Stimulated activated CD4-positive, alpha-beta T cell treated with anti-CD3 and anti-CD28 coated beads, TNF-alpha, amount 100 ng/mL, for 24 hours (primary cell): ENCODE measurements around the gene OPCML.

Source experiments
- DNase-seq, 3 experiments: peaks; one replicate each; pipeline ENCODE4 v3.0.0-alpha.2; 2020; ENCODE audit warnings: low read depth in 3 of 3

Gene OPCML

GRCh38 chr11:133175103-133175502 is 357.2 kb downstream of the OPCML start:
- no peak for DNase-seq

GRCh38 chr11:133173810-133174412 is 358.4 kb downstream of the OPCML start:
- DNase-seq: no peak

DNA sequence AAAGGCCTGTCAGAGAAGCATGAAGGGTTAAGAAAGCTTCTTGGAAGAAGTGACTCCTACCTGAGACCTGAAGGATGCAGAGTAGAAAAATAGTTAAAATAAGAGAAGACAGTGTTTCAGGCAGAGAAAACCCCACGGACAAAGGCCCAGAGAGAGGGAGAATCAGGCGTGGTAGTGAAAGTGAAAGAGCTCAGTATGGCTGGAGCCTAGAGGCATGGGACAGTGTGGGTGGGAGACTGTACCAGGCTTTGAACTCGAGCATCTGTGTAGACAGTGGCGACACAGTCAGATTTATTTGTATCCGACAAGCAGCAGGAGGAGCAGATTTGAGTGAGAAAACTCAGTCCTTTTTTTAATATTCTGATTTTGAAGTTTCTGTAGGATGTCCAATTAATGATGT is 360.0 kb downstream of the OPCML start:
- no peak for DNase-seq

GRCh38 chr11:133171374-133171773 is 360.9 kb downstream of the OPCML start:
- no peak for DNase-seq

- no peak for DNase-seq
Measured at GRCh38 chr11:133168016-133168415, 364.3 kb downstream of the OPCML start.

- no peak for DNase-seq
Measured at GRCh38 chr11:133166662-133167061, 365.6 kb downstream of the OPCML start.

- no peak for DNase-seq
Measured at GRCh38 chr11:133164986-133165385, 367.3 kb downstream of the OPCML start.

DNA sequence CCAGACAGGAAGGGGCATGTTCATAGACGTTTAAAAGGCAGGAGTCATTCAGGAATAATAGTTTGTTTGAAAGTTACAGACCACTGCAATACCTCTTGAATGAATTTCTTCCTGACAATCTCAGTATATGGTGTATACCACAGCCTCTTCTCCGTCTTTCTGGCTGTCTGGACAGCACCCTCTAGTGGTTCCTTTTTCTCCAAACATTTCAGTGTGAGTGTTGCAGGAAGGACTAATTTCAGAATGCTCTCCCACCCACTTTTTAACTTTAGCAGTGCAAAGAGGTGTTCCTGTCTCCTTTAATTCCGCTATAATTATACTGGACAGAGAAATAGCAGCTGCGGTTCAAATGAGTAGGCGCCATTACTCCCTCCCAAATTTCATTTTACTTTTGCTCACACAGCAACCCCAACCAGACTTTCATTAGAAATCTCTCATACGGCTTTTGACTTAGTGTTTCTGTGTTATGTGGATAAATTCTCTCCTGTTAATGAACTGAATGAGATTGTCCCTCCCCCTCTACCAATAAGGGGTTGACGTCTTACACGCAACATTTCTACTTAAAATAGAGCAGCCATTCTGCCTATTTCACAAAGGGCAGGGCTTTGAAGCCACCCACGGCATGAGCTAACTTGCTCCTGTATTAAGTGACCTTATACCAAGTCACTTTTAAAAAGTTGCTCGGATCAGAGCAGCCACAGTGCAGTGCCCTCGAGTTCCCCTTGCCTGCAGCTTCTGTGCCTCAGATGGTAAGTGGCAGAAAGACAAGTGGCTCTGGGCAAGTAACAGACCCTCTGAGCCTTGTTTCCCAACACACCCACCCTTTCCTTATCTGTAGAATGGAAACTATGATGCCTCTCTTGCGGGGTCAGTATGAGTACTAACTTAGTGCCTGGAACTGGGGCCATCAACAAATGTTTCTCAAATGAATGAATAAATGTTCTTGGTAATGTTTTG is 368.6 kb downstream of the OPCML start:
- no peak for DNase-seq

DNA sequence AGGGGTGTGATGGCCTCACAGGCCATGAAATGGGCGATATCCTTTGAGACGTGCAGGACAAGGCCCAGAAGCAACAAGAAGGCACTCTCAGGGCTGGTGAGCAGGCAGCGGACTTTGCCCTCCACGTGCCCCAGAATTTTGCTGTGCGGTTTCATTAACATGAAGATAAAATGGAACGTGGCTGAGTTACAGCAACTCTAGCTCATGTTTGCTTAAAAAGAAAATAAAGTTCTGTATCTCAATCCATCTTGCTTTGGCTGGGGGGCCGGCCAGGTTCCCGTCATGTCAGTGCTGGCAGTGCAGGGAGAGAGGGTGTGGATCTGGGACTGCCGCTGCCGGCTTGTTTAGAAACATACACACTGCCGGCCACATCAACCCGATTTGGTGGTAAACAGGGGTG is 370.1 kb downstream of the OPCML start:
- DNase-seq: no peak

- no peak for DNase-seq
Measured at GRCh38 chr11:133160754-133161153, 371.5 kb downstream of the OPCML start.

DNA sequence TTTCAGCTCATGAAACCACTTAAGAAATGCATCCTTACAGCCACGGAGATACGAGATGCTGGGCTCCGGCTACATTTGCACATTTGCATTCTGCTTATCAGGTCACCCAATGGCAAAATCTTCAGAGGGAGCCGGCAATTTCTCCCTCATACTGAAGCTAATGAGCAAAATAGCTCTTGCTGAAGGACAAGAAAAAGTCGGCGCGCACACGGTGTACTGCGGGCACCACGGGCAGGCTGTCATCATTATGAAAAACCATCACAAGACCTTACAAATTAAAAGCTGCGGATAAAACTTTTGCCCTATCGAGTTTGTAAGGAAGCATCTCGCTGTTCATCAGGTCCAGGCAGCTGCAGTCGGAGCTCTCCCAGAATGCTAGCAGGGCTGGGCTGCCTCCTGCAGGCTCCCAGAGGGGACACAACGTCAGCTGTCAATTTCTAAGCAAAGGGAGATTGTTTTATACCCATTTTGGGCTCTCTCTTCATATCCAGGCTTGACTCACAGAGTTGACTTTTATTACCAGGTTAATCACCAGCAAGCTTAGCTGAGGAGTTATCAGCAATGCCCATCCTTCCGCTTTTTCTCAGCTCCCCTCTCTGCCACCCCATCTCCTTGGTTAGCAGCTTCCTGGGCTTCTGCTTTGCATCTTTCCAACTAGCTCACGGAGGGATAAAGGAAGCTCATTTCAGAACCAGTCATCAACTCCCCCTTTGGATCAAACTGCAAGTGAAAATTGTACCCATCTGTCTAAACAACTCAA is 375.1 kb downstream of the OPCML start:
- no peak for DNase-seq

DNA sequence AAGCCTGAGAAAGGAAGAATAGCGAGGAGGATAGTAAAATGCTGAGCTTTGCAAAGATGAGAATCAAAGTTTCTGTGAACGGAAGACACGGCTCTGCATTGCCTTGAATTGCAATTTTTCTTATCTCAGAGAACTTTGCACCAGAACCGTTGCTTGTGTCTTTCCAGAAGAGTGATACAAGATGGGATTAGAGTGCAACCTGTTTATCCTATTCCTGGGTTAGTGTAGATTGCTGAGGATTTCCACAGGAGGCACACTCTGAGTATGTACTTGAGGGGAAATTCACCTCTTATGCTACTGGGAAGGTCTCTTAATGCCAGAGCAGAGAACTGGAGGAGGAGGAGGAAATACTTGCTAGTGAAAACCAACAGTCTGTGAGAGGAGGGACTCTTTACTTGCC is 377.5 kb downstream of the OPCML start:
- DNase-seq: no peak

GRCh38 chr11:133154076-133154475 is 378.2 kb downstream of the OPCML start:
- DNase-seq: no peak

- no peak for DNase-seq
Measured at GRCh38 chr11:133153031-133153430, 379.3 kb downstream of the OPCML start.

GRCh38 chr11:133149698-133150097 is 382.6 kb downstream of the OPCML start:
- no peak for DNase-seq

DNA sequence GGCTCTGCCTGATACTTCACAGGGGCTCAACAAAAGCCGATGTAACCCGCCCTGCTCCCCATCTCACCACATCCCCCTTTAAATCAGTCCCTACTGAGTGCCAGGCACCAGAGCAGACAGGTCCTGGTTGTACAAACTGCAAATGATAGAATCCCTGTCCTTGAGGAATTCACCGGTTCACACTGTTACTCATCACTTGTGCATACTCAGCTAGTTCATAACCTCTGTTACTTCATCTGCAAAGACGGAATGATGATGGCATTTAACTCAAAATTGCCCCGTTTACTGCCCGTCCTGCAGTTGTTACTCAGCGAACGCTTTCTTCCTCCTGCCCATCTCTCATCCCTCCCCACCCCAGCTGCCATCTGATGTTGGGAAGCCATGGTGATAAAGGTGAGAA is 384.7 kb downstream of the OPCML start:
- DNase-seq: no peak

GRCh38 chr11:133146697-133147306 is 385.5 kb downstream of the OPCML start:
- no peak for DNase-seq

DNA sequence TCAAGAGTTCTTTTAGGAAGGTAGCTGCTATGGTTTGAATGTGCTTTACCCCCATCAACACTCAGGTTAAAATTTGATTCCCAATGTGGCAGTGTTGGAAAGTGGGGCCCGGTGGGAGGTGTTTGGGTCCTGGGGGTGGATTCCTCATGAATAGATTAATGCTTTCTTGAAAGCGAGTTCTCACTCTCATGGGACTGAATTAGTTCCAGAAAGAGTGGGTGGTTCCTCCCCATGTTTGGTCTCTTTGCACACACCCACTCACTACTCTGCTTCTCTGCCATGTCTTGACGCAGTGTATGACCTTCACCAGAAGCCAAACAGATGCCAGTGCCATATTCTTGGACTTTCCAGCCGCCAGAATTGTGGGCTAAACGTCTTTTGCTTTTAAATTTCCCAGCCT is 394.4 kb downstream of the OPCML start:
- no peak for DNase-seq

- no peak for DNase-seq
Measured at GRCh38 chr11:133137270-133137669, 395.0 kb downstream of the OPCML start.

DNA sequence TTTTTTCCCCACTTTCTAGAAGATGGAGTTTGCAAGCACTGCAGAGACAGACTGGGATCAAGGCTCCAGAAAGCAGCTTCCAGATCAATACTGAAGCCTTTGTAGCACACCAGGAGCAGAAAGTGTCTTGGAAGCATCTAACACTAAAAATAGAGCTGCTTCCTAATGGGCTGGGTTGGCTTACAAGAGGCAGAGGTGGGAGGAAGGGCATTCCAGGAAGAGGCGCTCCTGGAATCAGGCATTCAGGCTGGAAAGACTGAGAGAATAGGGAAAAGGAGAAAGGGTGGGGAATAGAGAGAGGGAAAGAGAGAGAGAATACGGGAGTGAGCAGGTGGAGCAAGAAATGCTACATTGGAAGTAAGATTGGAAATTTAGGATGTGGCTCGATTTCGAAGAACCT is 395.9 kb downstream of the OPCML start:
- no peak for DNase-seq

- DNase-seq: peak in 2 of 3 experiments; percentile 2 to 30
Measured at GRCh38 chr11:133134314-133135173, 397.8 kb downstream of the OPCML start.
